ENCODE measurements around the gene WDFY4.

Gene WDFY4

DNA sequence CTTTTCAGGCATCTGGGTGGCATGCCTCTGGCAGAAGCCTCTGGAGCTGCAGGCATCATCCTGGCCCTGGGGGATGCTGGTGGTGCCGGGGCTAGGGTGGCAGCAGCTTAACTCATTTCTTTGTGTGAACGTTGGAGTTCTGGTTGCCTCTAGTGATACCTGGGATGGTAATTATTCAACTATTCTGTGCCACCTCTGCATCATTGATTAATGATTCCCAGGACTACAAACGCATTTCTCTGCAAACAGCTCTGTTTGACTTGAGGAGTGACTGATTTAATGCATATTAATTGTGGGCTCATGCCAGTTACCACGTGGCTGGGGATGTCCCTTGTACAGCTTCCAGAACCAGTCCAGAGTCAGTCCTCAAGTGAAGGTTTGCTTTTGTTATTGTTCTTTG is 199.0 kb downstream of the WDFY4 start:
- FAIRE-seq (no peak), DNase-seq (ENCODE audit: insufficient read length, low spot score) (no peak)
- TF ChIP-seq, protein P1, sequence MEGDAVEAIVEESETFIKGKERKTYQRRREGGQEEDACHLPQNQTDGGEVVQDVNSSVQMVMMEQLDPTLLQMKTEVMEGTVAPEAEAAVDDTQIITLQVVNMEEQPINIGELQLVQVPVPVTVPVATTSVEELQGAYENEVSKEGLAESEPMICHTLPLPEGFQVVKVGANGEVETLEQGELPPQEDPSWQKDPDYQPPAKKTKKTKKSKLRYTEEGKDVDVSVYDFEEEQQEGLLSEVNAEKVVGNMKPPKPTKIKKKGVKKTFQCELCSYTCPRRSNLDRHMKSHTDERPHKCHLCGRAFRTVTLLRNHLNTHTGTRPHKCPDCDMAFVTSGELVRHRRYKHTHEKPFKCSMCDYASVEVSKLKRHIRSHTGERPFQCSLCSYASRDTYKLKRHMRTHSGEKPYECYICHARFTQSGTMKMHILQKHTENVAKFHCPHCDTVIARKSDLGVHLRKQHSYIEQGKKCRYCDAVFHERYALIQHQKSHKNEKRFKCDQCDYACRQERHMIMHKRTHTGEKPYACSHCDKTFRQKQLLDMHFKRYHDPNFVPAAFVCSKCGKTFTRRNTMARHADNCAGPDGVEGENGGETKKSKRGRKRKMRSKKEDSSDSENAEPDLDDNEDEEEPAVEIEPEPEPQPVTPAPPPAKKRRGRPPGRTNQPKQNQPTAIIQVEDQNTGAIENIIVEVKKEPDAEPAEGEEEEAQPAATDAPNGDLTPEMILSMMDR (IDR thresholded peaks at IDR 0.05; ENCODE audit: insufficient read depth, missing control alignments) = no peak

DNA sequence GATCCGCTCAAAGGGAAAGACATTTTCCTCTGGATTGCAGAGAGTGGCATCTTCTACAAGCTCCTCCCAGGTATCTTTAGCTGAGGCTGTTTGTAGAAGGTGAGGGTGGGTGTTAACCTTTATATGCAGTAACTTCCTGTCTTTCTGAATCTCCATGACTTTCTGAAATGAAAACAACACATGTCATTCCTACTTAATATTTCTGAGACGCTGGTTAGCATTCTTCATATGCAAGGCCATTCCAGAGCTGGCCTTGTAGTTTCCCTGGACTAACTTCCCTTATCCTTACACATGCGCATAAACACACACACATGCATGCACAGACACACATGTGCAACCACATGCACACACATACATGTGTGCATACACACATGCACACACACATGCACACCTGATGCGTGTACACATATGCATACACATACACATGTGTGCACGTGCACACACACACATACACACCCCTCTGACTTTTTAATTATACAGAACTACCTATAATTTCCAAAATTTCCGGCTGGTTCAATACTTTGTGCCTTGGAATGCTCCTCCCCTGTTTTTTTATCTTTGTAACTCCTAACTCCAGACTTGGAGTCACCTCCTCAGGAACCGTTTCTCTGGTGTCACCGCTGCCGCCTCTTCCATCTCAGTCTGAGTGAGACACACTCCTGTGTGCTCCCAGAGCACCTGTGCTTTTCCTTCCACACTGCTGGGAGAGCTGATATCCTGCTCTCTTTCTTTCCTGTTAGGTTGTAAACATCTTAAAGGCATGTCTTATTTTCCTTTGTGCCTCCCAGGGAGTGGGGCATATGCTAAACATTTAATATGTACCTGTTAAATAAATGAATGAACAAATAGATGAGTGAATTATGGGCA is 199.7 kb downstream of the WDFY4 start:
- DNase-seq (ENCODE audit: insufficient read length, low spot score) (no peak), FAIRE-seq (no peak)
- TF ChIP-seq, protein P1 (IDR thresholded peaks at IDR 0.05; ENCODE audit: insufficient read depth, missing control alignments) = no peak

DNA sequence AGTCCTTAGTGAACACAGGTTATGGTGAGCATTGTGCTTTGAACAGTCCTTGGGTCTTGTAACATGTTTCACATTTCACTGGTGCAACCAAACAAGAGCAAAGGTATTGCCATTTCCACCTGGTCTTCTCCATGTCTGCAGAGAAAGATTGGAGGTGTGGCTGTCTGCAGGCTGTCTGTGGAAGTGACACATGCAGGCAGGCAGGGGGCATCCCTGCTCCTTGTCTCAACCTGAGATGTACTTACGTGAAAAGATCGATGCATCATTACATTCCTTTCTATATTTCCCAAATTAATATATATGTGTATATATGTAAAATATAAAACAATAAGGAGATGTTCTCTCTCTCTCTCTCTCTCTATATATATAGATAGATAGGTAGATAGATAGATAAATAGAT is 200.7 kb downstream of the WDFY4 start:
- DNase-seq (ENCODE audit: insufficient read length, low spot score) (no peak), FAIRE-seq (no peak)
- TF ChIP-seq, protein P1 (IDR thresholded peaks at IDR 0.05; ENCODE audit: insufficient read depth, missing control alignments) = peak; percentile 22

DNA sequence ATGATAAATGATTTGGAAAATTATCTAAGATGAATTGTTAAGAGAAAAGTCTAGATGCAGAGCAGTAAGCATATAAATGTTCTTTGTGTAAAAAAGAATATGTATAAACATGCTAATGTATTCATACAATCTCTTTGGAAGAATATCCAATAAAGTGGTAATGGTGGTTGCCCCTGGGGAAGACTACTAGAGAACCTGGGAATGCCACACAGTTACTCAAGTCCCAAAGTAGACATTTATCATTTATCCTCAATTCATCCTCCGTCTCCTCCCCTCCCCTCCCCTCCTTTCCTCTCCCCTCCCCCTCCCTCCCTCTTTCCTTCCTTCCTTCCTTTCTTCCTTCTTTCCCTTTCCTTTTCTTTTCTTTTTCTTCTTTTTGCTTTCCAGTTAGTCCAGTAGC is 203.3 kb downstream of the WDFY4 start:
- DNase-seq (ENCODE audit: insufficient read length, low spot score) = no peak
- FAIRE-seq = no peak
- TF ChIP-seq, protein P1 (IDR thresholded peaks at IDR 0.05; ENCODE audit: insufficient read depth, missing control alignments) = no peak

DNA sequence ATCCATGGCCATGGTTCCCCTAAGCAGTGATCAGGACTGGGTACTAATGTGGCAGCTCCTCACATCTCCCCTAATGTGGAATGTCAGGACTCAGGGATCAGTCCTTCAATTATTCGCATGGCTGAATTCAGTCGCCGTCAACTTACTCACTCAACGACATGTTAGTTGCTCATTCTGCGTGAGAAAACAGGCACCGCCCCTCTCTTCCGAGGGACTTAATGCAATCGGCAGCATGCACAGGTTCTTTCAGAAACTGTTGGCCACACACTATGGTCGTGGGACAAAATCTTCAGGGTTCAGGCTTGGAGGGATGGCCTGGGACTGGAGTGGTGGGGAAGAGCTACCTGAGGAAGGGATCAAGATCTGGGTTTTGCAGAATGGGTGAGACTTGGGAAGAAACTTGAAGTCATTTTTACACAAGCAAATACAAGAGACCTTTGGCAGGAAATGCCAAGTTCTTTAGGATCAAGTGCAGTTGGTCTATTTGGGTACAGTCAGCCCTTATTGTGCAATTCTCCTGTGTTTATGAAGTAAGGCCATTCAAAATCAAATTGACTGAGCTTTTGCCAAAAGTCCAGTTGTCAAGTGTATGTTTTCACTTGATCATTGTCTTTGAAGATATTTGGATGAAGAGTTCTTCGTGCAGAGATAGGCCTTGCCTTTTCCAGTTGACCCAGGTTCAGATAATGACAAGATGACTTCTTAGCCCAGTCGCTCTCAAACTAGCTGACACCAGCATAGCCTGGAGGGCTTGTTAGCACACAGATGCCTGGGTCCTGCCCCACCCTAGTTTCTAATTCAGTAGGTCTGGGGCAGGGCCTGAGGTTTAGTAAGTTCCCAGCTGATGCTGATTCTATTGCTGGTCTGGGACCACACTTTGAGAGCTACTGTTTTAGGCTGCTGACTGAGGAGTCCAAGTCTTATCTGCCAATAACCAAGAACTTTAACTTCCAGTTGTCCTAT is 206.5 kb downstream of the WDFY4 start:
- FAIRE-seq = no peak
- DNase-seq (ENCODE audit: insufficient read length, low spot score) = no peak
- TF ChIP-seq, protein P1 (IDR thresholded peaks at IDR 0.05; ENCODE audit: insufficient read depth, missing control alignments) = no peak

DNA sequence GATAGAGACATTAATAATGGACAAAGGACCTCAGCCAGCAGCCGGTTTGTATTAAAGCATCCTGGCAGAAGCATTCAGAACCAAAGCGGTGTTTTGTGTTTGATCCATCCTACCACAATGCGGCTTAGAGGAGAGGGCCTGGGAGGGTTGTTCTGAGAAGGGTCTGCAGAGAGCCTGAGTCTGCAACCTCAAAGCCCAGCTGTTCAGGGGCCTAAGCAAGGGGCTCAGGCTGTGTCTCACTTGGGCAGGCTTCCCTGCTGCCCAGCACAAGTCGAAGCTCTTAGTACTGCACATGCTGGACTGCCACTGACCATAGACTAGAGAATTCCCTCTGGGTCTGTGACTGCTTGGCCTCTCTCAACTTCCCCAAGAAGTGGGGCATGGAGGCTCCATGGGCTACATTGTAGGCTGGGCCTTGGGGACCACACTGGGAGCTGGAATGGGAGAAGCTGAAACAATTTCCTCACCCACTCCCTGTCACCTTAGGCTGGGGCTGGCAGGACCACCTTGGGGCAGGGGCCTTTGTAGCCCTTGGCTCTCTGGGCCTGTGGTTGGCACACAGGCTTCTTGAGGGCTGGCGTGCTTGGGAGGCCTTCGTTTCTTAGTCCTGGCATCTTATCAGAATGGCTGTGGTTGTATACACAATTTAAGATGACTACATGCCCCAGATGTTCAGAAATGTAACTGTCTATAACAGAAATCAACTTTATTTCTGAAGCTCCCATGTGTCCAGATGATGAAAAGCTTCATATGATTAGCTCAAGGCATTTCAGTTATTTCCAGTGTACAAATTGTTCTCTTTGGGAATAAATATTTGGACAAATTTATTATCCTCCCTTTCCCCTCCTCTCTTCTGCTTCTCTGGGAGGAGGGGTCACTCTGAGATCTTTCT is 210.5 kb downstream of the WDFY4 start:
- FAIRE-seq = no peak
- TF ChIP-seq, protein P1 (IDR thresholded peaks at IDR 0.05; ENCODE audit: insufficient read depth, missing control alignments) = no peak
- DNase-seq (ENCODE audit: insufficient read length, low spot score) = no peak
